Endothelial cell of umbilical vein (primary cell): ENCODE results near the gene PCDH9. TPM values are rescaled to one million over a fixed set of nuclear protein-coding genes. Genes with fewer than 3 reads are reported as not detected.

Experiments
- BruUV-seq: library from RNA; stranded (reverse); fragments of 400-500 nt; replicated peaks from 2 replicates; lab custom pipeline; 2021; lab: Mats Ljungman, UMichigan
- CTCF ChIA-PET: fragments of 300-600, 350-600 bp; sonication (Branson Sonifier 250); formaldehyde crosslinking; loops from one replicate; lab custom pipeline; 2021; ENCODE audit warnings: antibody characterized with exemption, inconsistent platforms; lab: Charles Lee
- POLR2A ChIA-PET: fragments of 300-600, 350-600 bp; sonication (Branson Sonifier 250); formaldehyde crosslinking; loops from one replicate; lab custom pipeline; 2021; ENCODE audit warnings: antibody characterized with exemption, inconsistent platforms; lab: Charles Lee
- DNase-seq: peaks from one replicate; pipeline ENCODE4 v3.0.0-alpha.2; 2011; ENCODE audit warnings: low read depth, low spot score
- FAIRE-seq: peaks from 2 replicates; lab custom pipeline; 2011; peaks lifted over from hg19 to GRCh38; lab: Jason Lieb, UNC
- H2AFZ ChIP-seq: 2 replicates; pipeline ENCODE4 v1.6.0; 2012; ENCODE audit warnings: low read depth, low read length, control low read depth, inconsistent platforms
- H3K27ac ChIP-seq: 2 replicates; pipeline ENCODE4 v1.5.1; 2011; ENCODE audit warnings: low read depth, mild to moderate bottlenecking, control low read depth, low read length, moderate library complexity; ENCODE audit not compliant: insufficient read depth
- H3K27me3 ChIP-seq, 2 experiments: 2 replicates each; pipeline versions ENCODE4 v1.6.0 to v1.6.1; 2011; ENCODE audit warnings: low read length in 2 of 2, mixed read lengths in 1 of 2; ENCODE audit not compliant: control insufficient read depth in 2 of 2, insufficient read depth in 2 of 2
- H3K36me3 ChIP-seq, 2 experiments: 2 replicates in 1 of 2; 3 replicates in 1 of 2; pipeline ENCODE4 v1.5.1; 2011; ENCODE audit warnings: low read length in 2 of 2, mild to moderate bottlenecking in 1 of 2, moderate library complexity in 1 of 2; ENCODE audit not compliant: control insufficient read depth in 2 of 2, insufficient read depth in 2 of 2; ENCODE audit errors: extremely low read depth in 1 of 2
- H3K4me1 ChIP-seq: 3 replicates; pipeline ENCODE4 v1.5.1; 2011; ENCODE audit warnings: mild to moderate bottlenecking, low read length; ENCODE audit not compliant: control insufficient read depth, insufficient read depth; ENCODE audit errors: extremely low read depth
- H3K4me2 ChIP-seq: 2 replicates; pipeline ENCODE4 v1.6.1; 2011; ENCODE audit warnings: low read length, control low read depth, mixed read lengths; ENCODE audit not compliant: insufficient read depth
- H3K4me3 ChIP-seq, 3 experiments: fragments of 200-600 bp in 1 of 3; sonication (generic), shearing (Covaris generic) in 1 of 3; replicated peaks in 1 of 3; 2 replicates each; pipeline ENCODE4 v1.5.1; 2011 to 2016; ENCODE audit warnings: control low read depth in 3 of 3, low read length in 3 of 3, mild to moderate bottlenecking in 2 of 3, inconsistent platforms in 1 of 3, low read depth in 1 of 3, moderate library complexity in 1 of 3; ENCODE audit not compliant: insufficient read depth in 1 of 3
- H3K79me2 ChIP-seq: 2 replicates; pipeline ENCODE4 v1.6.0; 2012; ENCODE audit warnings: low read length, inconsistent platforms; ENCODE audit not compliant: control insufficient read depth, insufficient read depth
- H3K9ac ChIP-seq: replicated peaks from 2 replicates; pipeline ENCODE3; 2011; ENCODE audit warnings: low read length, control low read depth; ENCODE audit not compliant: insufficient read depth; ENCODE audit errors: extremely low read depth
- H3K9me1 ChIP-seq: replicated peaks from 3 replicates; pipeline ENCODE4 v1.6.0; 2011; ENCODE audit warnings: mild to moderate bottlenecking, low read length; ENCODE audit not compliant: control insufficient read depth, insufficient read depth; ENCODE audit errors: extremely low read depth
- H3K9me3 ChIP-seq: replicated peaks from 2 replicates; pipeline ENCODE4 v1.5.1; 2012; ENCODE audit warnings: low read length, inconsistent platforms; ENCODE audit not compliant: control insufficient read depth, insufficient read depth
- H4K20me1 ChIP-seq: replicated peaks from 2 replicates; pipeline ENCODE3; 2011; ENCODE audit warnings: mild to moderate bottlenecking, low read length; ENCODE audit not compliant: control insufficient read depth, insufficient read depth; ENCODE audit errors: extremely low read depth
- EZH2 ChIP-seq: IDR thresholded peaks from 2 replicates; pipeline ENCODE4 v1.6.1; 2012; ENCODE audit warnings: borderline replicate concordance, low read depth, mild to moderate bottlenecking, moderate library complexity, low read length, inconsistent platforms; ENCODE audit not compliant: severe bottlenecking
- FOS ChIP-seq: IDR thresholded peaks from 2 replicates; pipeline ENCODE4 v1.6.1; 2011; ENCODE audit warnings: mild to moderate bottlenecking, low read length, moderate library complexity, borderline replicate concordance; ENCODE audit not compliant: insufficient read depth
- GATA2 ChIP-seq: IDR thresholded peaks from 2 replicates; pipeline ENCODE4 v1.7.0; 2011; ENCODE audit warnings: low read depth, mild to moderate bottlenecking, moderate library complexity, mixed read lengths, low read length; ENCODE audit not compliant: insufficient read length, insufficient read depth
- JUN ChIP-seq: IDR thresholded peaks from 2 replicates; pipeline ENCODE4 v1.6.1; 2011; ENCODE audit warnings: borderline replicate concordance, low read depth; ENCODE audit not compliant: insufficient read length, insufficient read depth
- MYC ChIP-seq: IDR thresholded peaks from one replicate; pipeline ENCODE4 v1.6.1; 2011; ENCODE audit warnings: mild to moderate bottlenecking, low read depth, low read length
- POLR2A ChIP-seq: IDR thresholded peaks from 2 replicates; pipeline ENCODE4 v1.6.1; 2012; ENCODE audit warnings: low read depth, mild to moderate bottlenecking, control low read depth, low read length
- POLR2AphosphoS5 ChIP-seq: IDR thresholded peaks from 2 replicates; pipeline ENCODE4 v1.6.1; 2012; ENCODE audit warnings: low read depth, mild to moderate bottlenecking, control low read depth, low read length, moderate library complexity; ENCODE audit not compliant: insufficient read depth
- dilution Hi-C: fragments of 300-500 bp; cut with MboI; formaldehyde crosslinking; loops from one replicate; pipeline ENCODE4 v1.15.0; 2019; ENCODE audit warnings: low sequenced_read_pairs; ENCODE audit not compliant: extremely low pct_ligation_motif_present
- intact Hi-C: fragments of 100-400 bp; cut with micrococcal nuclease; formaldehyde crosslinking; loops from one replicate; pipeline ENCODE4 v1.10.0; 2022
- polyA plus RNA-seq, 4 experiments: library from polyadenylated mRNA; depleted of rRNA in 3 of 4; stranded (reverse) in 3 of 4; unstranded in 1 of 4; fragments of >200 nt; gene quantifications; 2 replicates each; pipeline versions ENCODE4 v1.2.1 to v1.2.3, GENCODE V29; 2011 to 2012; ENCODE audit warnings: missing spikeins in 1 of 4
- total RNA-seq: library from RNA; stranded (reverse); gene quantifications from 2 replicates; pipeline ENCODE4 v1.2.3, GENCODE V29; 2021
- TF ChIP-seq, protein P1 (sequence below): IDR thresholded peaks from 2 replicates; pipeline ENCODE4 v1.6.1; 2011; ENCODE audit not compliant: insufficient read depth, insufficient read length
- TF ChIP-seq, protein P2 (sequence below), 2 donors: IDR thresholded peaks; 1 replicate in 1 of 2; 2 replicates in 1 of 2; pipeline ENCODE4 v1.5.1; 2011; ENCODE audit warnings: low read length in 2 of 2, mild to moderate bottlenecking in 2 of 2, moderate library complexity in 2 of 2, control low read depth in 1 of 2, inconsistent platforms in 1 of 2, low read depth in 1 of 2; ENCODE audit not compliant: insufficient read depth in 1 of 2; ENCODE audit errors: extremely low read depth in 1 of 2

Gene PCDH9
- total and polyA plus RNA-seq, 2 donors (not counting 3 experiments of a cell fraction or from before 2014, with no cell fraction given), result 1.1 to 5.2 TPM

DNA sequence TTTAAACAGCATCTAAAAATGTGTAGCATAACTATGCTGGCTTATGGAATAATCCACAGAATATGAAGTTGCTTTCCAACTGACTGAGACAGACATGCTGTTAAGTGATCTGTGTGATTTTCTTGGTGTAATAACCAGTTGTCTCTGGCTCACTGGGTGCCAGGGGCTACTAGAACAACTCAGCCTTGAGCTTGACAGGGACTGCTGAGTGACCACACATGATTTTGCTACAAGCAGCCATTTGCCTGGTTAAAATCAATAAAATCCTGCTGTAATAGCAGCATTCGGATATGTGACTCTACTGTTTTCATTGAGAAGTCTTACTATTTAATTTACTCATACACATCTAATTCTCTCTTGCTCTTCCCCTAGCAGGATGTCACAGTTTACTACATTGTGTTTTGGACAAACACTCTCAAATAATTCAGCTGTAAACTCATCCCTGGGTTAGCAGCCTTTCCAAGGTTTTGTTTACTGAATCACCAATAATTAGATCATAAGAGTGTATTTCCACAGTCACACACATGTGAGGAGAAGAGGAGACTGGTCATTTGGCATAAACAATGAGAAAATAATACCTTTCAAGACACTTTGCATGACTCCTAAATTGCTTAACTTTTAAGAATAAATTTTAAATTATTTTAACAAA is 426.2 kb downstream of the PCDH9 start:
- Histone ChIP-seq H3K36me3 (no peaks in the 10 kb centered on the region), H3K9me3 (no peaks in the 10 kb centered on the region), H2AFZ (no peak overlapping the region), H3K4me3 (no peak overlapping the region), H4K20me1 (no peaks in the 10 kb centered on the region), H3K4me2 (no peak overlapping the region), H3K4me1 (no peaks in the 10 kb centered on the region), H3K79me2 (no peaks in the 10 kb centered on the region), H3K27ac (no peak overlapping the region), H3K9me1 (no peaks in the 10 kb centered on the region), H3K9ac (no peak overlapping the region), H3K27me3 (no peaks in the 10 kb centered on the region)
- ChIA-PET CTCF (interaction anchor here (1.1 kb wide), 1 partner anchor 14 kb away, joined by 3 read pairs; no protein-coding TSS in a partner anchor), POLR2A (no interaction called here)
- dilution Hi-C loops (no loop called here), intact Hi-C loops (no loop called here)
- no TSS peak for BruUV-seq
- TF ChIP-seq POLR2A (no peak), JUN (no peak), EZH2 (no peak)
- TF ChIP-seq, protein P1, sequence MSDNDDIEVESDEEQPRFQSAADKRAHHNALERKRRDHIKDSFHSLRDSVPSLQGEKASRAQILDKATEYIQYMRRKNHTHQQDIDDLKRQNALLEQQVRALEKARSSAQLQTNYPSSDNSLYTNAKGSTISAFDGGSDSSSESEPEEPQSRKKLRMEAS, result no peak
- no peak for FAIRE-seq
- DNase-seq, result no peak

DNA sequence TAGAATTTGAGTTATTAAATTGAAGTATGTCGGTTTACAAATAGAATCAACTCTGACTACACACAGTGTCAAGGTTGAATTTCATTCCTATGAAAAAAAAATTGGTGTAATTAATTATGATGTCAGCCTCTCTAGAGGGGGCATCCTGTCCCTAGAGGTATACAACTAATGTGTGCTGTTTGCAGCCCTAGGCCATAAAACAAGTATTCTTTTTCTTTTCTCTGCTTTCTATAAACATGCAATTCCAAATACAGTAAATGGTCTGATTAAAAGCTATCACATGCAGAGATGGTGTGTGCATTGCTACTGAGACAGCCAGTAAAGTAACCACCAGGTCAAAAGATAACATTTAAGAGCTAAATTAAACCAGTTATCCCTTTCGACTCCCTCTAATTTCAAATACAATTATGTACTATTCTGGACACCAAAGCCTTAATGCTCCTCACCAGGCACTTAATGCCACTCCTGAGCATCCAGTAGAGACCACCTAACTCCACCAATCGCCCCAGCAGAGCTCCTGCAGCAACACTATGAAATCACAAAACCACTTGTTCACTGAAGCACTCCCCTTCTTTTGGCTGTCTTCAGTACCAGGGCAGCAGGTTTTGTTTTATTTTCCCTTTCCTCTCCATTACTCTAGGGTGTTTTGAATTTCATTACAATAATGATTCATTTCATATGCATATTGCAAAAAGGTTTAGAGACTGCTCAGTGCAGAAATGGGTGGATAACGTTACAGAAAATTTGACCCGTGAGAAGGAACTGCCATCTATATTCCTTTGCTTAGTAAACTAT is 426.9 kb downstream of the PCDH9 start:
- H2AFZ ChIP-seq, result no peak overlapping the region
- TF ChIP-seq JUN (no peak), POLR2AphosphoS5 (no peak), FOS (no peak), GATA2 (no peak), POLR2A (no peak), MYC (no peak), EZH2 (no peak)
- TF ChIP-seq, protein P2, sequence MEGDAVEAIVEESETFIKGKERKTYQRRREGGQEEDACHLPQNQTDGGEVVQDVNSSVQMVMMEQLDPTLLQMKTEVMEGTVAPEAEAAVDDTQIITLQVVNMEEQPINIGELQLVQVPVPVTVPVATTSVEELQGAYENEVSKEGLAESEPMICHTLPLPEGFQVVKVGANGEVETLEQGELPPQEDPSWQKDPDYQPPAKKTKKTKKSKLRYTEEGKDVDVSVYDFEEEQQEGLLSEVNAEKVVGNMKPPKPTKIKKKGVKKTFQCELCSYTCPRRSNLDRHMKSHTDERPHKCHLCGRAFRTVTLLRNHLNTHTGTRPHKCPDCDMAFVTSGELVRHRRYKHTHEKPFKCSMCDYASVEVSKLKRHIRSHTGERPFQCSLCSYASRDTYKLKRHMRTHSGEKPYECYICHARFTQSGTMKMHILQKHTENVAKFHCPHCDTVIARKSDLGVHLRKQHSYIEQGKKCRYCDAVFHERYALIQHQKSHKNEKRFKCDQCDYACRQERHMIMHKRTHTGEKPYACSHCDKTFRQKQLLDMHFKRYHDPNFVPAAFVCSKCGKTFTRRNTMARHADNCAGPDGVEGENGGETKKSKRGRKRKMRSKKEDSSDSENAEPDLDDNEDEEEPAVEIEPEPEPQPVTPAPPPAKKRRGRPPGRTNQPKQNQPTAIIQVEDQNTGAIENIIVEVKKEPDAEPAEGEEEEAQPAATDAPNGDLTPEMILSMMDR (IDR thresholded peaks at IDR 0.05; ENCODE audit: extremely low read depth in 1 of 2, insufficient read depth in 1 of 2, low read depth in 1 of 2, low read length in 2 of 2), result no peak
- TF ChIP-seq, protein P1, result no peak

More for the DNA sequence above, 426.9 kb downstream of the PCDH9 start:
- Histone ChIP-seq H3K4me2 (no peak overlapping the region), H3K36me3 (no peaks in the 10 kb centered on the region), H4K20me1 (no peaks in the 10 kb centered on the region), H3K4me1 (no peaks in the 10 kb centered on the region), H3K9me3 (no peaks in the 10 kb centered on the region), H3K27me3 (no peaks in the 10 kb centered on the region), H3K4me3 (no peak overlapping the region), H3K79me2 (no peaks in the 10 kb centered on the region), H3K27ac (no peak overlapping the region), H3K9ac (no peak overlapping the region), H3K9me1 (no peaks in the 10 kb centered on the region)
- dilution Hi-C loops (no loop called here), intact Hi-C loops (no loop called here)
- CTCF ChIA-PET, result no interaction called here
- FAIRE-seq (no peak), DNase-seq (no peak)
- BruUV-seq, result no TSS peak
- POLR2A ChIA-PET, result interaction anchor here (0.6 kb wide), 1 partner anchor 890 kb away, joined by 3 read pairs; no protein-coding TSS in a partner anchor
